SK-N-MC (cell line): ENCODE data around the gene CAMK2N1.

Source experiments
- EZH2 ChIP-seq: fragments of 200-600 bp; sonication (generic); IDR thresholded peaks from one replicate; pipeline ENCODE4 v1.6.1; 2017; ENCODE audit warnings: antibody characterized with exemption
- FOXP2 ChIP-seq: optimal IDR thresholded peaks from 2 replicates; pipeline ENCODE3; 2011; ENCODE audit warnings: mild to moderate bottlenecking, moderate library complexity; ENCODE audit not compliant: insufficient read depth; ENCODE audit errors: extremely low read length, control extremely low read depth
- POLR2AphosphoS5 ChIP-seq: IDR thresholded peaks from 2 replicates; pipeline ENCODE4 v1.6.1; 2012; ENCODE audit warnings: mild to moderate bottlenecking, low read depth, low read length, borderline replicate concordance

DNA sequence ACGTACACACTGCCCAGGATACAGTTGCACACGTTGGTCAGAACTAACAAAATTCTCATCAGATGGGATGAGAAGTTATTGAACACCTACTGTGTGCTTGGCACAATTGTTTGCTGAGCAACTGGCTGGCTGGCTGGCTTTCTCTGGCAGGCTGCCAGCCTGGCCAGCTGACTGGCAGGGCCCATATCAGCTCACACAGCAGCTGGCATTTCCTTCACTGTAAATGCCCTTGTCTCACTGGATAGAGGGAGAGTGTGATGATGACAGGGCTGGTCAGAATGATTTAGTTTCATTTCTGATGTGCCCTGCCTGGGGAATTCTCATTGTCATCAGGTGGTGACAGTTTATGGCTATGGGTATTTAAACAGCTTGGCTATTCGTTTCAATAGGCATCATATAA is 15.8 kb downstream of the CAMK2N1 start:
- TF ChIP-seq POLR2AphosphoS5 (no peak), EZH2 (no peak), FOXP2 (no peak)
